Activated T-cell treated with anti-CD3 and anti-CD28 coated beads, Interleukin-2, amount 50 U/mL, for 72 hours (primary cell): ENCODE data around the gene MACIR. TPM values are rescaled to one million over a fixed set of nuclear protein-coding genes. Genes with fewer than 3 reads are reported as not detected.
A peak's percentile ranks its signal among the peaks of the same experiment; 100 is the strongest.

Experiments used
- ATAC-seq, 2 donors: fragments of 150-1000 bp; cut with Tn5 transposase; replicated peaks in 1 of 2; 2 replicates each; pipeline ENCODE4 v1.10.0; 2021; ENCODE audit warnings: moderate library complexity in 2 of 2, mild to moderate bottlenecking in 1 of 2
- DNase-seq, 2 donors: peaks; one replicate each; pipeline ENCODE4 v3.0.0; 2021 to 2022; ENCODE audit warnings: mixed read lengths in 1 of 2
- H3K27ac Mint-ChIP-seq: one replicate; pipeline ENCODE4 v1.8.0; 2022; ENCODE audit warnings: mild to moderate bottlenecking, moderate library complexity, mixed read lengths
- H3K27me3 Mint-ChIP-seq: one replicate; pipeline ENCODE4 v1.8.0; 2022; ENCODE audit warnings: low read depth, mixed read lengths
- H3K36me3 Mint-ChIP-seq, 2 donors: one replicate each; pipeline ENCODE4 v1.8.0; 2022; ENCODE audit warnings: mixed read lengths in 2 of 2, mild to moderate bottlenecking in 1 of 2; ENCODE audit not compliant: insufficient read depth in 2 of 2
- H3K4me1 Mint-ChIP-seq: one replicate; pipeline ENCODE4 v1.8.0; 2022; ENCODE audit warnings: low read depth, mixed read lengths
- H3K4me3 Mint-ChIP-seq, 2 donors: one replicate each; pipeline ENCODE4 v1.8.0; 2022; ENCODE audit warnings: mild to moderate bottlenecking in 2 of 2, mixed read lengths in 2 of 2, moderate library complexity in 2 of 2
- H3K9me3 Mint-ChIP-seq, 2 donors: one replicate each; pipeline ENCODE4 v1.8.0; 2022; ENCODE audit warnings: mixed read lengths in 2 of 2
- total RNA-seq, 2 donors: library from RNA; stranded (reverse); gene quantifications; one replicate each; pipeline ENCODE4 v1.2.3, GENCODE V29; 2022

MACIR gene
- total RNA-seq, 2 donors from 2014 or later: 6.0 to 6.4 TPM

- H3K4me1 Mint-ChIP-seq: no peaks in the 10 kb centered on the region
- H3K4me3 Mint-ChIP-seq: no peak overlapping the region
- peaks cover 0 to 2% of the 10 kb centered on the region in 2 donors for H3K9me3 Mint-ChIP-seq
- H3K27ac Mint-ChIP-seq: peak overlapping the region; percentile 24
- peaks cover 30% of the 10 kb centered on the region for H3K27me3 Mint-ChIP-seq
- H3K36me3 Mint-ChIP-seq: no peaks in the 10 kb centered on the region
- ATAC-seq (no peak), DNase-seq (no peak)
Measured at GRCh38 chr5:103228061-103228460, 30.5 kb upstream of the MACIR start.

- Mint-ChIP-seq H3K27me3 (peaks cover 30% of the 10 kb centered on the region), H3K36me3 (no peaks in the 10 kb centered on the region), H3K4me3 (no peak overlapping the region), H3K4me1 (no peaks in the 10 kb centered on the region), H3K9me3 (peaks cover 0 to 2% of the 10 kb centered on the region in 2 donors), H3K27ac (no peak overlapping the region)
- no peak for ATAC-seq
- no peak for DNase-seq
Measured at GRCh38 chr5:103228588-103228987, 30.0 kb upstream of the MACIR start.

GRCh38 chr5:103232393-103232999 is 26.1 kb upstream of the MACIR start:
- ATAC-seq (peak; percentile 56 to 62), DNase-seq (peak; percentile 4 to 9)
- H3K36me3 Mint-ChIP-seq: no peaks in the 10 kb centered on the region
- peaks cover 0 to 2% of the 10 kb centered on the region in 2 donors for H3K9me3 Mint-ChIP-seq
- H3K4me3 Mint-ChIP-seq: no peak overlapping the region
- no peak overlapping the region for H3K27ac Mint-ChIP-seq
- peaks cover 19% of the 10 kb centered on the region for H3K27me3 Mint-ChIP-seq
- no peaks in the 10 kb centered on the region for H3K4me1 Mint-ChIP-seq

GRCh38 chr5:103234239-103234975 is 24.2 kb upstream of the MACIR start:
- Mint-ChIP-seq H3K4me3 (no peak overlapping the region), H3K27me3 (peaks cover 12% of the 10 kb centered on the region), H3K4me1 (no peaks in the 10 kb centered on the region), H3K9me3 (no peaks in the 10 kb centered on the region), H3K27ac (no peak overlapping the region), H3K36me3 (peaks cover 1 to 7% of the 10 kb centered on the region in 2 donors)
- ATAC-seq: no peak
- DNase-seq: no peak

GRCh38 chr5:103235891-103236290 is 22.7 kb upstream of the MACIR start:
- Mint-ChIP-seq H3K4me3 (no peak overlapping the region), H3K27ac (no peak overlapping the region), H3K4me1 (no peaks in the 10 kb centered on the region), H3K27me3 (peaks cover 12% of the 10 kb centered on the region), H3K36me3 (peaks cover 1 to 7% of the 10 kb centered on the region in 2 donors), H3K9me3 (no peaks in the 10 kb centered on the region)
- DNase-seq (no peak), ATAC-seq (no peak)

GRCh38 chr5:103237778-103238177 is 20.8 kb upstream of the MACIR start:
- Mint-ChIP-seq H3K4me1 (no peaks in the 10 kb centered on the region), H3K27ac (no peak overlapping the region), H3K9me3 (no peaks in the 10 kb centered on the region), H3K4me3 (no peak overlapping the region), H3K36me3 (peaks cover 1 to 7% of the 10 kb centered on the region in 2 donors), H3K27me3 (peaks cover 13% of the 10 kb centered on the region)
- DNase-seq: no peak
- ATAC-seq: no peak

- H3K27ac Mint-ChIP-seq: no peak overlapping the region
- H3K4me3 Mint-ChIP-seq: no peak overlapping the region
- H3K9me3 Mint-ChIP-seq: peaks cover 0 to 2% of the 10 kb centered on the region in 2 donors
- H3K27me3 Mint-ChIP-seq: peaks cover 49% of the 10 kb centered on the region
- H3K4me1 Mint-ChIP-seq: no peaks in the 10 kb centered on the region
- no peak for ATAC-seq
- peaks cover 1 to 4% of the 10 kb centered on the region in 2 donors for H3K36me3 Mint-ChIP-seq
- no peak for DNase-seq
Measured at GRCh38 chr5:103243665-103244064, 14.9 kb upstream of the MACIR start.

- Mint-ChIP-seq H3K36me3 (no peaks in the 10 kb centered on the region), H3K9me3 (peaks cover 0 to 2% of the 10 kb centered on the region in 2 donors), H3K4me1 (no peaks in the 10 kb centered on the region), H3K4me3 (no peak overlapping the region), H3K27ac (no peak overlapping the region), H3K27me3 (peaks cover 49% of the 10 kb centered on the region)
- ATAC-seq (no peak), DNase-seq (no peak)
Measured at GRCh38 chr5:103244398-103244797, 14.2 kb upstream of the MACIR start.

GRCh38 chr5:103245761-103246160 is 12.8 kb upstream of the MACIR start:
- no peak overlapping the region for H3K4me3 Mint-ChIP-seq
- DNase-seq (no peak), ATAC-seq (no peak)
- no peaks in the 10 kb centered on the region for H3K36me3 Mint-ChIP-seq
- peaks cover 49% of the 10 kb centered on the region for H3K27me3 Mint-ChIP-seq
- H3K9me3 Mint-ChIP-seq: peaks cover 0 to 2% of the 10 kb centered on the region in 2 donors
- H3K27ac Mint-ChIP-seq: no peak overlapping the region
- no peaks in the 10 kb centered on the region for H3K4me1 Mint-ChIP-seq

GRCh38 chr5:103247118-103247517 is 11.4 kb upstream of the MACIR start:
- H3K9me3 Mint-ChIP-seq: peaks cover 0 to 2% of the 10 kb centered on the region in 2 donors

GRCh38 chr5:103249068-103249467 is 9.5 kb upstream of the MACIR start:
- Mint-ChIP-seq H3K27me3 (peaks cover 56% of the 10 kb centered on the region), H3K4me1 (no peaks in the 10 kb centered on the region)
- ATAC-seq: no peak

More at GRCh38 chr5:103247118-103247517, 11.4 kb upstream of the MACIR start:
- no peak for DNase-seq
- Mint-ChIP-seq H3K36me3 (no peaks in the 10 kb centered on the region), H3K4me3 (no peak overlapping the region), H3K4me1 (no peaks in the 10 kb centered on the region), H3K27ac (no peak overlapping the region), H3K27me3 (peaks cover 62% of the 10 kb centered on the region)
- no peak for ATAC-seq

GRCh38 chr5:103254921-103255320 is 3.6 kb upstream of the MACIR start:
- no peak overlapping the region for H3K27ac Mint-ChIP-seq
- no peak for DNase-seq
- no peak for ATAC-seq
- H3K36me3 Mint-ChIP-seq: no peaks in the 10 kb centered on the region
- H3K27me3 Mint-ChIP-seq: peaks cover 32% of the 10 kb centered on the region
- H3K9me3 Mint-ChIP-seq: no peaks in the 10 kb centered on the region
- H3K4me3 Mint-ChIP-seq: no peak overlapping the region
- H3K4me1 Mint-ChIP-seq: peaks cover 2% of the 10 kb centered on the region

More at GRCh38 chr5:103249068-103249467, 9.5 kb upstream of the MACIR start:
- DNase-seq: no peak
- Mint-ChIP-seq H3K9me3 (peaks cover 0 to 2% of the 10 kb centered on the region in 2 donors), H3K4me3 (no peak overlapping the region), H3K27ac (no peak overlapping the region), H3K36me3 (no peaks in the 10 kb centered on the region)

GRCh38 chr5:103255691-103256090 is 2.9 kb upstream of the MACIR start:
- no peak overlapping the region for H3K4me3 Mint-ChIP-seq
- H3K9me3 Mint-ChIP-seq: no peaks in the 10 kb centered on the region
- no peak overlapping the region for H3K27ac Mint-ChIP-seq
- no peaks in the 10 kb centered on the region for H3K36me3 Mint-ChIP-seq
- DNase-seq (no peak), ATAC-seq (no peak)
- peaks cover 8% of the 10 kb centered on the region for H3K4me1 Mint-ChIP-seq
- peaks cover 32% of the 10 kb centered on the region for H3K27me3 Mint-ChIP-seq
